IMR-90 (cell line): Measurements from ENCODE around the gene ZNF407. TPM values are rescaled to one million over a fixed set of nuclear protein-coding genes. Genes with fewer than 3 reads are reported as not detected.

ENCODE experiments used
- ATAC-seq: fragments of 200-7000 bp; cut with Tn5 transposase; 2 replicates; pipeline ENCODE4 v1.9.1; 2020; ENCODE audit warnings: low read depth, mild to moderate bottlenecking, moderate library complexity
- BruUV-seq: library from RNA; stranded (reverse); fragments of 400-500 nt; replicated peaks from 2 replicates; lab custom pipeline; 2021; lab: Mats Ljungman, UMichigan
- CTCF ChIA-PET: fragments of 300-600 bp; formaldehyde crosslinking; extraction: SDS; loops from one replicate; lab custom pipeline; 2021; ENCODE audit warnings: antibody characterized with exemption; lab: Yijun Ruan, JAX
- POLR2A ChIA-PET: fragments of 300-600 bp; sonication (Branson Sonifier 250); formaldehyde crosslinking; loops from one replicate; lab custom pipeline; 2022; ENCODE audit warnings: antibody characterized with exemption; ENCODE audit not compliant: unreplicated experiment; lab: Charles Lee
- DNase-seq: peaks from one replicate; pipeline ENCODE4 v3.0.0; 2013
- H2AFZ ChIP-seq: replicated peaks from 2 replicates; pipeline ENCODE3; 2013; ENCODE audit warnings: low read length, mild to moderate bottlenecking; ENCODE audit not compliant: poor library complexity
- H2AK5ac ChIP-seq: 2 replicates; pipeline ENCODE4 v1.6.1; 2013; ENCODE audit warnings: low read depth, low read length, inconsistent platforms
- H2AK9ac ChIP-seq: replicated peaks from 2 replicates; pipeline ENCODE3; 2013; ENCODE audit warnings: mild to moderate bottlenecking, low read depth, low read length, moderate library complexity; ENCODE audit not compliant: poor library complexity
- H2BK120ac ChIP-seq: 2 replicates; pipeline ENCODE4 v1.6.1; 2013; ENCODE audit warnings: low read depth, low read length, inconsistent platforms
- H2BK15ac ChIP-seq: 3 replicates; pipeline ENCODE4 v1.6.1; 2013; ENCODE audit warnings: low read depth, low read length, inconsistent platforms
- H2BK20ac ChIP-seq: 2 replicates; pipeline ENCODE4 v1.6.1; 2013; ENCODE audit warnings: low read depth, mild to moderate bottlenecking, inconsistent platforms, low read length, moderate library complexity
- H2BK5ac ChIP-seq: 2 replicates; pipeline ENCODE4 v1.6.1; 2013; ENCODE audit warnings: mild to moderate bottlenecking, low read depth, low read length, inconsistent platforms; ENCODE audit not compliant: poor library complexity, severe bottlenecking
- H3K14ac ChIP-seq: replicated peaks from 2 replicates; pipeline ENCODE4 v1.6.1; 2013; ENCODE audit warnings: low read depth, low read length, inconsistent platforms
- H3K18ac ChIP-seq: 2 replicates; pipeline ENCODE4 v1.6.1; 2013; ENCODE audit warnings: low read depth, low read length, control low read depth
- H3K23ac ChIP-seq: 2 replicates; pipeline ENCODE4 v1.6.1; 2013; ENCODE audit warnings: low read depth, low read length, inconsistent platforms
- H3K27ac ChIP-seq: 2 replicates; pipeline ENCODE4 v1.5.1; 2013; ENCODE audit warnings: mild to moderate bottlenecking, control low read depth, low read length; ENCODE audit not compliant: insufficient read depth
- H3K27me3 ChIP-seq: 2 replicates; pipeline ENCODE4 v1.6.1; 2013; ENCODE audit warnings: low read length; ENCODE audit not compliant: control insufficient read depth, insufficient read depth
- H3K36me3 ChIP-seq: 2 replicates; pipeline ENCODE4 v1.6.1; 2013; ENCODE audit warnings: low read length, mixed read lengths; ENCODE audit not compliant: control insufficient read depth, insufficient read depth
- H3K4ac ChIP-seq: 2 replicates; pipeline ENCODE4 v1.6.1; 2013; ENCODE audit warnings: low read depth, low read length, inconsistent platforms
- H3K4me1 ChIP-seq: 2 replicates; pipeline ENCODE4 v1.6.1; 2013; ENCODE audit warnings: low read length, mixed read lengths; ENCODE audit not compliant: control insufficient read depth, insufficient read depth
- H3K4me2 ChIP-seq: 2 replicates; pipeline ENCODE4 v1.6.1; 2013; ENCODE audit warnings: low read depth, mild to moderate bottlenecking, control low read depth, low read length, moderate library complexity
- H3K4me3 ChIP-seq: 2 replicates; pipeline ENCODE4 v1.5.1; 2013; ENCODE audit warnings: low read depth, mild to moderate bottlenecking, control low read depth, low read length, moderate library complexity; ENCODE audit not compliant: insufficient read depth
- H3K56ac ChIP-seq: 2 replicates; pipeline ENCODE4 v1.6.1; 2013; ENCODE audit warnings: low read length, inconsistent platforms; ENCODE audit not compliant: insufficient read depth; ENCODE audit errors: extremely low read depth
- H3K79me1 ChIP-seq, 2 experiments: 2 replicates each; pipeline ENCODE4 v1.6.1; 2013; ENCODE audit warnings: low read length in 2 of 2, inconsistent platforms in 1 of 2, low read depth in 1 of 2
- H3K9ac ChIP-seq: 2 replicates; pipeline ENCODE4 v1.6.1; 2013; ENCODE audit warnings: low read depth, low read length, control low read depth
- H3K9me1 ChIP-seq: 2 replicates; pipeline ENCODE4 v1.6.1; 2013; ENCODE audit warnings: low read length, inconsistent platforms; ENCODE audit not compliant: insufficient read depth
- H3K9me3 ChIP-seq: 2 replicates; pipeline ENCODE4 v1.6.1; 2013; ENCODE audit warnings: low read length; ENCODE audit not compliant: control insufficient read depth, insufficient read depth
- H4K20me1 ChIP-seq: 2 replicates; pipeline ENCODE4 v1.6.1; 2013; ENCODE audit warnings: low read length, inconsistent platforms; ENCODE audit not compliant: insufficient read depth
- H4K5ac ChIP-seq: 2 replicates; pipeline ENCODE4 v1.6.1; 2013; ENCODE audit warnings: mild to moderate bottlenecking, low read depth, low read length, control low read depth
- H4K8ac ChIP-seq, 2 experiments: 2 replicates each; pipeline ENCODE4 v1.6.1; 2013; ENCODE audit warnings: low read depth in 2 of 2, low read length in 2 of 2, control low read depth in 1 of 2, inconsistent platforms in 1 of 2
- H4K91ac ChIP-seq: 2 replicates; pipeline ENCODE4 v1.6.1; 2013; ENCODE audit warnings: low read depth, low read length, inconsistent platforms; ENCODE audit not compliant: insufficient read depth
- BHLHE40 ChIP-seq: fragments of 150-350 bp; IDR thresholded peaks from 2 replicates; pipeline ENCODE4 v1.6.1; 2016; ENCODE audit warnings: mild to moderate bottlenecking, low read depth, low read length
- CEBPB ChIP-seq: IDR thresholded peaks from 2 replicates; pipeline ENCODE4 v1.6.1; 2012; ENCODE audit warnings: low read depth, low read length, improper control_type of control experiment
- CHD1 ChIP-seq: IDR thresholded peaks from 2 replicates; pipeline ENCODE4 v1.6.1; 2012; ENCODE audit warnings: low read depth, low read length, improper control_type of control experiment
- CTCF ChIP-seq: conservative IDR thresholded peaks from 2 replicates; pipeline ENCODE4 v1.5.1; 2012; ENCODE audit warnings: mild to moderate bottlenecking, low read depth, low read length, improper control_type of control experiment
- FOS ChIP-seq: fragments of 150-350 bp; IDR thresholded peaks from 2 replicates; pipeline ENCODE4 v1.6.1; 2016; ENCODE audit warnings: low read depth, low read length
- MAFK ChIP-seq: IDR thresholded peaks from 2 replicates; pipeline ENCODE4 v1.6.1; 2012; ENCODE audit warnings: low read depth, low read length, improper control_type of control experiment
- MAZ ChIP-seq: IDR thresholded peaks from 2 replicates; pipeline ENCODE4 v1.6.1; 2012; ENCODE audit warnings: low read depth, mild to moderate bottlenecking, low read length, improper control_type of control experiment, moderate library complexity, borderline replicate concordance
- MXI1 ChIP-seq: IDR thresholded peaks from 2 replicates; pipeline ENCODE4 v1.6.1; 2012; ENCODE audit warnings: low read depth, mild to moderate bottlenecking, low read length, moderate library complexity, borderline replicate concordance
- NFE2L2 ChIP-seq: fragments of 150-350 bp; IDR thresholded peaks from 2 replicates; pipeline ENCODE4 v1.6.1; 2016; ENCODE audit warnings: low read depth, mild to moderate bottlenecking, low read length
- POLR2A ChIP-seq: IDR thresholded peaks from 2 replicates; pipeline ENCODE4 v1.6.1; 2012; ENCODE audit warnings: mild to moderate bottlenecking, low read depth, low read length
- RAD21 ChIP-seq: IDR thresholded peaks from 2 replicates; pipeline ENCODE4 v1.6.1; 2012; ENCODE audit warnings: low read length, improper control_type of control experiment
- RCOR1 ChIP-seq: IDR thresholded peaks from 2 replicates; pipeline ENCODE4 v1.6.1; 2012; ENCODE audit warnings: mild to moderate bottlenecking, low read length, improper control_type of control experiment; ENCODE audit not compliant: insufficient replicate concordance
- RFX5 ChIP-seq: IDR thresholded peaks from 2 replicates; pipeline ENCODE4 v1.8.0; 2012; ENCODE audit warnings: low read depth, mild to moderate bottlenecking, low read length, moderate library complexity
- SMC3 ChIP-seq: fragments of 150-350 bp; IDR thresholded peaks from 2 replicates; pipeline ENCODE4 v1.6.1; 2016; ENCODE audit warnings: low read depth, mild to moderate bottlenecking, antibody characterized with exemption, low read length, moderate library complexity
- USF2 ChIP-seq: fragments of 150-350 bp; IDR thresholded peaks from 2 replicates; pipeline ENCODE4 v1.6.1; 2017; ENCODE audit warnings: mild to moderate bottlenecking, antibody characterized with exemption, low read length, low read depth
- WGBS, 2 experiments: methylation state at CpG; one replicate each; pipeline versions ENCODE4 v1.1.5 to v1.1.7; 2013; ENCODE audit warnings: missing lambda C conversion rate in 2 of 2; ENCODE audit not compliant: insufficient read length in 1 of 2; ENCODE audit errors: extremely low coverage in 2 of 2; 5-methylcytosine and 5-hydroxymethylcytosine counted together
- dilution Hi-C: fragments of 300-500 bp; cut with HindIII; formaldehyde crosslinking; loops from one replicate; pipeline ENCODE4 v1.14.3; 2018; ENCODE audit warnings: low sequenced_read_pairs; ENCODE audit not compliant: unreplicated experiment
- in situ Hi-C: fragments of 300-500 bp; cut with MboI; formaldehyde crosslinking; loops from 3 replicates; pipeline ENCODE4 v1.14.3; 2019; ENCODE audit warnings: low sequenced_read_pairs, inconsistent platforms, mixed read lengths
- intact Hi-C: fragments of 100-400 bp; cut with micrococcal nuclease; formaldehyde crosslinking; loops from 2 replicates; pipeline ENCODE4 v1.10.0; 2022
- polyA plus RNA-seq, 3 experiments: library from polyadenylated mRNA; depleted of rRNA; stranded (reverse); fragments of >200 nt; gene quantifications; 2 replicates each; pipeline ENCODE4 v1.2.3, GENCODE V29; 2012; ENCODE audit warnings: low replicate concordance in 1 of 3
- total RNA-seq: library from RNA; depleted of rRNA; stranded (reverse); fragments of >200 nt; gene quantifications from 2 replicates; pipeline ENCODE4 v1.2.3, GENCODE V29; 2012
- TF ChIP-seq, protein P1 (sequence below): fragments of 150-350 bp; IDR thresholded peaks from 2 replicates; pipeline ENCODE4 v1.6.1; 2016; ENCODE audit warnings: low read depth, mild to moderate bottlenecking, low read length, moderate library complexity, borderline replicate concordance

ZNF407 gene
- total and polyA plus RNA-seq, 2 of the 4 experiments (the other 2 are of a cell fraction) = 3.1 to 20.1 TPM

DNA sequence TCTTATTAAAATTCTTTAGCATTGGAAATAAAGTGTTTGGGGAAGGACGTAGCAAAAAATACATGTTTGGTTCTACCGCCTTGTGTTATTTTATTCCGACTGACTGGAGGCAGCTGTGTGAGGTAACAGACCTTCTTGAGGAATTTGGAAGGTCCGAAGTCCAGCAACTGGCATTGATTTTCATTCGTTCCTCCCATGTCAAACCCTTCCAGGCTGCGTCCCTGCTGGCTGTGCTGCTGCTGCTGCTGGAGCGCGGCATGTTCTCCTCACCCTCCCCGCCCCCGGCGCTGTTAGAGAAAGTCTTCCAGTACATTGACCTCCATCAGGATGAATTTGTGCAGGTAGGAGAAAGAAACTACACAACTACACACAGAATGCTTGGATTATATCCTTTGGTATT, 41.5 kb upstream of the ZNF407 start:
- in situ Hi-C loops = loop anchor here (25.0 kb wide), 1 partner anchor 344 kb away; no protein-coding TSS in a partner anchor

More for the DNA sequence above, 41.5 kb upstream of the ZNF407 start:
- Histone ChIP-seq H3K4me2 (no peak overlapping the region), H3K79me1 (no peaks in the 10 kb centered on the region), H3K27me3 (peaks cover 29% of the 10 kb centered on the region), H3K14ac (no peak overlapping the region), H3K4me1 (no peaks in the 10 kb centered on the region), H3K36me3 (no peaks in the 10 kb centered on the region), H2BK20ac (no peak overlapping the region), H3K9ac (no peak overlapping the region), H3K27ac (no peak overlapping the region), H4K91ac (no peak overlapping the region), H3K9me1 (no peaks in the 10 kb centered on the region), H4K8ac (no peak overlapping the region), H2BK15ac (no peak overlapping the region), H3K23ac (no peak overlapping the region), H2AK5ac (no peak overlapping the region), H3K4me3 (no peak overlapping the region), H4K20me1 (no peaks in the 10 kb centered on the region), H3K18ac (no peak overlapping the region), H2AK9ac (no peak overlapping the region), H2BK120ac (no peak overlapping the region), H2BK5ac (no peak overlapping the region), H4K5ac (no peak overlapping the region), H2AFZ (no peak overlapping the region), H3K56ac (no peak overlapping the region), H3K9me3 (no peaks in the 10 kb centered on the region), H3K4ac (no peak overlapping the region)
- DNase-seq = no peak
- POLR2A ChIA-PET = no interaction called here
- intact Hi-C loops (no loop called here), dilution Hi-C loops (no loop called here)
- no peak for ATAC-seq
- no CpG with 5 or more reads among the region's 11 CpGs for WGBS, 2 experiments
- TF ChIP-seq RAD21 (no peak), RFX5 (no peak), RCOR1 (no peak), MAFK (no peak), CEBPB (no peak), FOS (no peak), CHD1 (no peak), POLR2A (no peak), NFE2L2 (no peak), BHLHE40 (no peak), MXI1 (no peak), MAZ (no peak), CTCF (no peak), SMC3 (no peak), USF2 (no peak)
- TF ChIP-seq, protein P1, sequence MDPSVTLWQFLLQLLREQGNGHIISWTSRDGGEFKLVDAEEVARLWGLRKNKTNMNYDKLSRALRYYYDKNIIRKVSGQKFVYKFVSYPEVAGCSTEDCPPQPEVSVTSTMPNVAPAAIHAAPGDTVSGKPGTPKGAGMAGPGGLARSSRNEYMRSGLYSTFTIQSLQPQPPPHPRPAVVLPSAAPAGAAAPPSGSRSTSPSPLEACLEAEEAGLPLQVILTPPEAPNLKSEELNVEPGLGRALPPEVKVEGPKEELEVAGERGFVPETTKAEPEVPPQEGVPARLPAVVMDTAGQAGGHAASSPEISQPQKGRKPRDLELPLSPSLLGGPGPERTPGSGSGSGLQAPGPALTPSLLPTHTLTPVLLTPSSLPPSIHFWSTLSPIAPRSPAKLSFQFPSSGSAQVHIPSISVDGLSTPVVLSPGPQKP = no peak
- BruUV-seq = no TSS peak
- CTCF ChIA-PET = interaction anchor here (0.6 kb wide), 1 partner anchor 203 kb away, joined by 3 read pairs; no protein-coding TSS in a partner anchor
